GM19193 (cell line): ENCODE measurements around the gene GCH1.

ENCODE experiments used
- POLR2A ChIP-seq: IDR thresholded peaks from 4 replicates; pipeline ENCODE4 v1.6.1; 2011; ENCODE audit not compliant: insufficient read depth, insufficient read length; ENCODE audit errors: extremely low read depth

Gene GCH1

DNA sequence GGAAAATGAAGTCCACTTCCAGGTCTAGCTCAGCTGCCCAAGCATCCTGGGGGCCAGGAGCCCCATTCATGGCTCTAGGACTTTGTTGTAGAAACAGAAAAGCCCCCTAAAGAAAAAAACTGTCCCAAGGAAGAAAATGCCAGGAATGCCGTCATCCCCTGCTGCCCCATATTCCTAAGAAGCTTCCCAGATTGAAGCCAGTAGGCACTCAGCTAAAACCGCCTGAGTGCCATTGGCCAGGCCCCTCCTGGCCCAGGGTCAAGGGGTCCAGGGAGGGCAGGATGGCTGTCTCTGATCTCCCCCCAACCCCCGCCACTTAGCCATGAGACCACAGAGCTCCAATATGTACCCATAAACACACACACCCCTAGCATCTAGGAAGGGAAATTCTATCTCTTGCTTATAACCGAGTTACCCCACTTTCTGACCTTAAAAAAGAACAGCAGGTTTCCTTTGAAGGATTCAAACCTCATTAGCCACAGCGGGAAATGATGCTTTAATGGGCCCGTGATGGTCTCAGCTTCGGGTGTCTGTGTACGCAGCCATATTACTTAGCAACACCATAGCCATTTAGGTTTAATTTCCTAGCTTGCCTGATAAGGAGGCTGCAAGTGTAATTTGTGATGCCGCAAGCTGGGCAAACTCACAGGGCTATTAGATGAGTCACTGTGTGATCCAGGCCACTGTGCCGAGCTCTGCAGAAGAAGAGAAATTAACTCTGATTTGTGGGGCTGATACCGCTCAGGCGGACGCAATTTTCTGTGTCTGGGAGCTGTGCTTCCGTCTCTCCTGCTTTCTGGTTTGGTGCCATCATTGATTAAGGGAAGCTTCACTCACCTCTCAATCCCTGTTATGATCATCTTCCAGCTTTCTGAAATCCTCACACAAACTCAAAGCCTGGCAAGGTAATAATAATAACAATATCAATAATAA is 84.2 kb downstream of the GCH1 start:
- TF ChIP-seq POLR2A = no peak

DNA sequence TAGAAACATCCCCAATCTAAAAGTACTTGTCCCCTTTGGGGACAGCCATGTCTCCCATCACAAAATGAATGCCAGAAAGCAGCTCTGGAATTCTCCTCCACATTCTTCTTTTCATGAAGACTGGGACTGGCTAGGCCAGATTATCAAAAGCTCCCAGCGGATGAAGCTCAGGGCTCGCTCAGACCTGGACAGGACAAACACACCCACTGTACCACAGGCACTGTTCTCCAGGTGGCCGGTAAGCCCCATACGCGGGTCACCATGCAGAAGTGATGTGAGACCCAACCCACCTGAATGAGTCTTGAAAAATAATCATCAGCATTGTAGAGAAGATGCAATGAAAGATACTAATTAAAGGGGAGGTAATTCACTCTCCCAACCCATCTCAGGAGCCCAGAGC is 85.1 kb downstream of the GCH1 start:
- TF ChIP-seq POLR2A = no peak

DNA sequence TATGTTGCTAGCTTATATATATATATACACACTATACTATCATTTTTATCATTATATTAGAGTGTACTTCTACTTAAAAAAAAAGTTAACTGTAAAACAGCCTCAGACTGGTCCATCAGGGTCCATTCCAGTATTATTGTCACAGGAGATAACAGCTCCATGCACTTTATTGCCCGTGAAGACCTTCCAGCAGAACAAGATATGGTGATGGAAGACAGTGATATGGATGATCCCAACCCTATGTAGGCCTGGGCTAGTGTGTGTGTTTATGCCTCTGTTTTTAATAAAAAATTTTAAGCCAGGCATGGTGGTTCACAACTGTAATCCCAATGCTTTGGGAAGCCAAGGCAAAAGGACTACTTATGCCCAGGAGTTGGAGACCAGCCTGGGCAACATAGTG is 86.2 kb downstream of the GCH1 start:
- no peak for TF ChIP-seq POLR2A

DNA sequence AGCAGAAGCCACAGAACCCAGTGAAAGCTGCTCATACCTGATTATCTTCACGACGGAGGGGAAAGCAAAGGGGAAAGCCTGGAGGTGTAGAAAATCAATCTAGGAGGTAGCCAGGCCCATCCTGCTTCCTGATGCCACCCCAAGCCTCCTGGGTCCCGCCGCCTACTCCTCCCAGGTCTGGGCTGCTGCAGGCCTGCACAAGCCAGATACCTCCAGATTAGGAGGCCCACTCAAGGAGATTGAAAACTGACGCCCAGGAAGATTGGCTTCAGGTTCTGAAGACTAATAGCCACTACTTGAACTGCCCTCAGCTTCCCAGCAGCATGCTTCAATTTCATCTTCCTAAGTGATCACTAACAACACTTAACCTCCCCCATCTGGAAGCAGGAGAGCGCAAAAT is 87.1 kb downstream of the GCH1 start:
- TF ChIP-seq POLR2A = no peak

DNA sequence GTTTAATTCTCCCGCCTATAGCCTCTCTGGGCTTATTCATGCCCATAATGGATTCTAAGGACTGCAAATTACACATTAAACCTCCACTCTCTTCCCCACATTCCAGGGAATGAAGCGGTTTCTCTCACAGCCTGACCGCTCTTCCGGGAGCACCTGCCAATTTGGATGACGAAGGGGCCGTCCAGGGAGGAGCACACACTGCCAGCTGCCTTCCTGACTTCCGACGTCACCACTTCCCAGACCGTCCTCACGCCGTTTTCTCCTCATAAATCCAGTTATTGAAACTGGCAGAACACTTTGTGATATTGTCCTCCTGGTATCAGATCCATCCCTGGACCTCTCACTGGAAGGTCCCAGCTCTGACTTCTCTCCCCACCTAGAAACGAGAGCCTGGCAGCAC is 87.6 kb downstream of the GCH1 start:
- TF ChIP-seq POLR2A = no peak

DNA sequence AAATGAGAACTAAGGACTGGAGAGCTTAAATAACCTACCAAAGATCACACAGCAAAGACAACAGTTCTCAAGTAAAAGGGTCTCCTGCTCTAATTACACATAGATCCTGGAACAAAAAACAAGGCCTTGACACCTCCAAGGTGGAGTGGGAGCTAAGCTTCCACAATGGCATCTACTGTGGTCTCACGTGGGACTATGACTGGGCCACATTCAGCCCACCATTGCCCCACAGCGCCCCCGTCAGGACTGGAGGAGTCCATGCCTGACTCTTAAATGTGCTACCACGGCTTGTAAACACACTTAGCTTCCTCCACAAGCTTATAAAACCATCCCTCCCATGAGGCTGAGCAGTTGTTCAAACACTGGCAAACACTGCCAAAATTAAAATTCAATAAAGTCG is 88.5 kb downstream of the GCH1 start:
- no peak for TF ChIP-seq POLR2A

DNA sequence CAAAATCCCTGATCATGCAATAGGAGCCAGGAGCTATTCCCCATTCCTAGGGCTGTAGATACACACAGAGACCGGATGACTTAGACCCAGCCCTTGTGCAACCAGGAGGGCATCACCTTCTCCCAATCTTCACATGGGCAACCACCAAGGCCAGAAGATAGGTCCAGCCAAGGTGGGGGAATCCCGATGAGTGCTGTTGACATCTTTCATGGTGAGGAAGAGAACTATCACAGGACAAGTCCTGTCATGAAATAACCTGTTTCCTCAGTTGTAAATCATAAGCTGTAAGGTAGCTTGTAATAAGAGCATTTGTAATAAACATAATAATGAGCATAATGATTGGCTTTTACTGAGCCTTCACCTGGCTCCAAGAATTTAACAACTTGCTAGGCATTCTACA is 89.5 kb downstream of the GCH1 start:
- TF ChIP-seq POLR2A = no peak

DNA sequence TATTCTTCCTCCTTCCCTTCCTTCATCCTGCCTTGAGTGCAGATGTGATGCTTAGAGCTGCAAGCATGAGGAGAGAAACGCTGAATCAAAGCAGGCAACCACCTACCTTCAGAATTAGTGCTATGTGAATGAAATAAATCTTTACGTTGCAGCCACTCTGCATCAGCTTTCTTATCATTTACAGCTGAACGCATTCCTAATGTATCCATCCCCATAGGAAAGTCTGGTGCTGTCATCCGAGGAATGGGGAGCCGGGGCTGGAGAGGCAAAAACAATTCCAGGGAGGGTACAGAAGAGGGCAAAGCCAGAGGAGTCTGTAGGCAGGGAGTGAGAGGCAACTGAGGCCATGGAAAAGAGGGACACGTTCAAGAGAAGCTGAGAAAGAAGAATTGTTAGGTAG is 90.0 kb downstream of the GCH1 start:
- TF ChIP-seq POLR2A = no peak

DNA sequence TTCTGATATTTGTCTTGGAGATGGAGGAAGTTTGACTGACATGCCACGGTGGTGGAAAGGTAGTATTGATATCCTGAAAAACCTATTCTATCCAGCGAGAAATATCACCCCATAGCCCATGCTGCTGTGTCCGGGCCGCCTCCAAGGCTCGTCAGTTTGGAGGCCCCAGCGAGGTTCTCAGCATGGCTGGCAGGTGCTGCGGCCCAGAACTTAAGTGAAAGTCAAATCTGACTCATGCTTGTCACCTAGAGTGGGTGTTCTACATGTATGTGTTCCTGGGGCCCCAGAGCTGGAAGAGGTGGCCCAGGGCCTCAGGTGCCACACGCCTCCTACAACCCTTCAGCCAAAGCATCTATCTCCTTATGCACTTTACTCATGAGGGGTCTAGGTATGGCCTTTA is 92.9 kb downstream of the GCH1 start:
- TF ChIP-seq POLR2A = no peak

DNA sequence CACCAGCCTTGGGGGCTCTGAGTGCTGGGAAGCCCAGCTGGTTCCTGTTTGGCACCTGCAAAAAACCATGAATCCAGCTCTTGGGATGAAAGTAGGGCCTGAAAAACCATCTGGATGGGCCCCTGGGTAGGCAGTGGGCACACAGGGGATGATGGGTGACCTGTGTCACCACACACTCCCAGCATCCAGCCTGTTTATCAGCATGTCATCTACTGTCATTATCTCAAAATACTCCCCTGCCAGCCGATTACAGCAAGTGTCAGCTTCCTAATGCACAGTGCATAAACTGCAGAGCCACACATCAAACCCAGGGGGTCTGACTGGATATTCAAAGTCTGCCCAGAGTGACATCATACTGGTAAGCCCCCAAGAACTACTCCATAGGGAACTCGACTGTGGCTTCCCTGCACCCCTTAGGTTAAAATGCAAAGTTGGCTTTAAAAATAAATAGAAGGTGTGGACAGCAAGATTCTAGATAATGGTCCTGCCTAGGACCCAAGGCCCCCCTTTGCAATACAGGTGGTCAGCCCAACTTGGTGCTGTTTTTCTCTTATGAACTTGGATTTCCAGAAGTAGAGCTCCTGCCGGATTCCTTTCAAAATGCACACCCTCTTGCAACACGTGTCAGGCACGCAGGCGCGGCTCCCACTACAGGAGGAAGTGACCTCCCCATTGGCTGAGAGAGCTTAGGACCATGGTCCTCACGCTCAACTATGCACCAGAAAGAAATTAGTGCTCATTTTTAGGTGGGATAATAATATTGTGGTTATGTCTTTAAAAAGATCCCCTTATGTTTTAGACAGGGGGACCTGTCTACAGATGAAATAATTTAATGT is 94.1 kb downstream of the GCH1 start:
- no peak for TF ChIP-seq POLR2A

DNA sequence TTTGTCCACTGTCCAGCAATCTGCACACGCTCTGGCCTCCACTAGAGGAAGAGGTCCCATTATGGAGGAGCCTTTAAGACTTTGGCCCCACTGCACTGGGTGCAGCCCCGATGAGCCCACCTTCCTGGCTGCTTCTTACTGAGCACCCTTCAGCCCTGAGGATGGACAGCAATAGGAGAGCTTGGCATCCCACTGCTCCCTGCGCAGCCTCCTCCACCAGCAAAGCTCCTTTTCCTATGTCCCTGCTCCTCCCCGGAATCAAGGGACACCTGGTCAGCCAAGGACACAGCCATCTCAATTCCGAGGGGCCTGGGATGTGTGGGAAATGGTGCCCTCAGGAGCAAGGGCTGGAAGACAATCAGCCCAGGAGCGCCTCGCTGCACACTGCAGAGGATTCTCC is 94.7 kb downstream of the GCH1 start:
- no peak for TF ChIP-seq POLR2A

DNA sequence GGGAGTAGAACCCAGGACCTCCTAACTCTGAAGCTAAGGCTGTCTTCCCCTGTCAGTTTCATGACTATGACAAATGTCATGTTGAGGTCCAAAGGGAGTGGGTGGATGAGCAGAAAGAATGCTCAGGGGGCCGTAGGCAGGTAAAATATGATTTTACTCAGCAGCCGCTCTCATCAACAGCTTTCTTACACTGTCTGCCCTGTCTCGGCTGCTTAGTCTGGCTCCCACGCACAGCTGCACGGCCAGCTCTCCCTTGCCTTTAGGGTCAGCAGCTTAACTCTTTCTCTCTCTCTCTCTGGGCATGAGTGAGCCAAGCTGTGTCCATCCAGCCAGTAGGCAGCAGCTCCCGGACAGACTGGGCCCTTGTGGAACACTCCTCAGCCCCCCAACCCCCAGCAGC is 95.2 kb downstream of the GCH1 start:
- TF ChIP-seq POLR2A = no peak

DNA sequence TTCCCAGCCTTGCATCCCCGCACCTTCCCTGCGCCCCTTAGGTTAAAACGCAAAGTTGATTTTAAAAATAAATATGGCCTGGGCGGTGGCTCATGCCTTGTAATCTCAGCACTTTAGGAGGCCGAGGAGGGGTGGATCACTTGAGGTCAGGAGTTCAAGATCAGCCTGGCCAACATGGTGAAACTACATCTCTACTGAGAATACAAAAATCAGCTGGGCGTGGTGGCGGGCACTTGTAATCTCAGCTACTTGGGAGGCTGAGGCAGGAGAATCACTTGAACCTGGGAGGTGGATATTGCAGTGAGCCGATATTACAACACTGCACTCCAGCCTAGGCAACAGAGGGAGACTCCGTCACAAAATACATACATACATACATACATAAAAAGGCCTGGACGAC is 96.0 kb downstream of the GCH1 start:
- TF ChIP-seq POLR2A = no peak

DNA sequence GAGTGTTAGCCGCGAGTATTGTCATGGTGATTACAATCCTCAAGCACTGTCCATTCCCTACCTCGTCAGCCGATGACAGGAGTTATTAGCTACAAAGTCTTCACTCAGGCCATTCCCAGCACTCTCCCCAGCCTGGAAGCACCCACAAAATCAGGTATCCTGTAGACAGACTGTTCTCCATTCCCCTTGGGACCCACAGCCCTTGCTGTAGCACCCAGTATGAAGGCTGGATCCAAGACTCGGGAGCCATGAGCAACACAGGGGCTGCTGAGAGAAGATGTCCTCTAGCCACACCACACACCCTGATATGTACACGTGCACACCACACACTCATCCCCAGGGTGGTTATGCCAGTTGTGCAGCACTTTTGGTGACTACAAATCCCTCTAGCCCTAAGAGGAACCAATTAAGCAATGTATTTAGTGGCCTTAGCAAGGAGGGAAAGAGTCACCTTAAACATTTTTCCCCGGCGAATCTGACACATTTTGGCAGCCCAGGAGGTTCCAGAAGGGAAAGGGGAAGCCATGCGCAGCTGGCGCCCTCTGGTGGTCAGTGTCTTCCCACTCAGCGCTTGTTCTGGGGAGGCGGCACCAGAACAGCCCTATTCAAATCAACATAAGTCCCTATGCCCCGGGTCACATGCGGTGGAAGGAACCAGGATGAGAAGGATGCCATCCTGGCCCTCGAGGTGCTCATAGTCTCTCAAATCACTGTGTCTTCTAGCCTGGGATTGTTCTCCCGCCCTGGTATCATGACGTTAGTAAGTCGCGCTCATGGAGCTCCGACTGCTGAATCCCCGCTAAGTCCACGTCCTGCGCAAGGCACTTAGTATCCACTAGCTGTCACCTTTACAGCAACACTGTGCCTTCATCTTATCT is 96.9 kb downstream of the GCH1 start:
- no peak for TF ChIP-seq POLR2A

DNA sequence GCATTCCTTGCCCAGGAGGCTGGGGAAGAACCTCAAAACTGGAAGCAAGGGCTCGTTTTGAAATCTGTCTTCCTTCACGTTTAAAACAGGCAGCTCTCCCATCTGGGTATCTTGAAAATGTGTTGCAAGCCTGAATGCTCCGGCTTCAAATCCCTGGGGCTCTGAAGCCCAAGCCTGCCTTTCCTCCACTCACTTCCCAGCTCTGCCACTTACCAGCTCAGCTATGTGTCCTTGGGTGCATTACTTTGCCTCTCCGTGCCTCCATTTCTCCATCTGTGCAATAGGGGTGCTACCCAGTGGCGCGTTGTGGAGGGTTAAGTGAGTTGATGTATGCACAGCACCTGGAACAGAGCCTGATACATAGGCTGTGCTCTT is 97.6 kb downstream of the GCH1 start:
- TF ChIP-seq POLR2A = no peak
